ENCODE results near the gene ITPRIP. TPM values are rescaled to one million over a fixed set of nuclear protein-coding genes. Genes with fewer than 3 reads are reported as not detected.

Gene ITPRIP
- total and polyA plus RNA-seq, 4 donors, result 3.5 to 7.9 (median 6.0) TPM

- H3K4me1 ChIP-seq (ENCODE audit: control insufficient read depth in 4 of 4, insufficient read depth in 4 of 4, low read length in 3 of 4), result peaks cover 1 to 12% (median 7%) of the 10 kb centered on the region in 4 donors
Measured at GRCh38 chr10:104307576-104308438, 30.5 kb downstream of the ITPRIP start.

GRCh38 chr10:104306897-104307296 is 31.4 kb downstream of the ITPRIP start:
- TF ChIP-seq NR2F2 (IDR thresholded peaks at IDR 0.05), result peak; percentile 21
- TF ChIP-seq HNF4G (IDR thresholded peaks at IDR 0.05), result no peak
- TF ChIP-seq EGR1 (IDR thresholded peaks at IDR 0.05; ENCODE audit: low read depth in 2 of 2), result no peak
- H3K9me3 ChIP-seq (ENCODE audit: control insufficient read depth in 4 of 4, low read length in 3 of 4), result no peaks in the 10 kb centered on the region
- no peak overlapping the region for H3K9ac ChIP-seq (ENCODE audit: low read depth in 1 of 2, low read length in 2 of 2)
- no peak overlapping the region for H3K27ac ChIP-seq (ENCODE audit: low read depth in 1 of 2, low read length in 2 of 2)
- no peaks in the 10 kb centered on the region for H3K27me3 ChIP-seq (ENCODE audit: control insufficient read depth in 4 of 4, insufficient read depth in 4 of 4, low read length in 3 of 4)
- WGBS, result 77% methylated on average over 3 of the region's 3 CpGs
- DNase-seq (ENCODE audit: low spot score), result no peak
- no peaks in the 10 kb centered on the region for H3K36me3 ChIP-seq (ENCODE audit: control insufficient read depth in 4 of 4, insufficient read depth in 3 of 4, low read depth in 1 of 4, low read length in 3 of 4)
- H3K4me1 ChIP-seq (ENCODE audit: control insufficient read depth in 4 of 4, insufficient read depth in 4 of 4, low read length in 3 of 4), result peaks cover 1 to 12% (median 7%) of the 10 kb centered on the region in 4 donors
- no peak overlapping the region for H3K4me3 ChIP-seq (ENCODE audit: low read depth in 1 of 3, low read length in 3 of 3)

More at GRCh38 chr10:104307576-104308438, 30.5 kb downstream of the ITPRIP start:
- Histone ChIP-seq H3K9me3 (ENCODE audit: control insufficient read depth in 4 of 4, low read length in 3 of 4) (no peaks in the 10 kb centered on the region), H3K27ac (ENCODE audit: low read depth in 1 of 2, low read length in 2 of 2) (no peak overlapping the region), H3K36me3 (ENCODE audit: control insufficient read depth in 4 of 4, insufficient read depth in 3 of 4, low read depth in 1 of 4, low read length in 3 of 4) (peaks cover 0 to under 1% (median 0%) of the 10 kb centered on the region in 4 donors), H3K4me3 (ENCODE audit: low read depth in 1 of 3, low read length in 3 of 3) (no peak overlapping the region), H3K27me3 (ENCODE audit: control insufficient read depth in 4 of 4, insufficient read depth in 4 of 4, low read length in 3 of 4) (no peaks in the 10 kb centered on the region), H3K9ac (ENCODE audit: low read depth in 1 of 2, low read length in 2 of 2) (no peak overlapping the region)
- 87% methylated on average over 10 of the region's 10 CpGs for WGBS
- TF ChIP-seq ZBTB33 (IDR thresholded peaks at IDR 0.05) (no peak), EGR1 (IDR thresholded peaks at IDR 0.05; ENCODE audit: low read depth in 2 of 2) (no peak), ATF3 (IDR thresholded peaks at IDR 0.05) (no peak)
- no peak for DNase-seq (ENCODE audit: low spot score)

GRCh38 chr10:104304927-104305326 is 33.3 kb downstream of the ITPRIP start:
- Histone ChIP-seq H3K4me1 (ENCODE audit: control insufficient read depth in 4 of 4, insufficient read depth in 4 of 4, low read length in 3 of 4) (peaks cover 0 to 12% (median 5%) of the 10 kb centered on the region in 4 donors), H3K9me3 (ENCODE audit: control insufficient read depth in 4 of 4, low read length in 3 of 4) (no peaks in the 10 kb centered on the region), H3K36me3 (ENCODE audit: control insufficient read depth in 4 of 4, insufficient read depth in 3 of 4, low read depth in 1 of 4, low read length in 3 of 4) (no peaks in the 10 kb centered on the region), H3K27ac (ENCODE audit: low read depth in 1 of 2, low read length in 2 of 2) (no peak overlapping the region), H3K9ac (ENCODE audit: low read depth in 1 of 2, low read length in 2 of 2) (no peak overlapping the region), H3K4me3 (ENCODE audit: low read depth in 1 of 3, low read length in 3 of 3) (no peak overlapping the region), H3K27me3 (ENCODE audit: control insufficient read depth in 4 of 4, insufficient read depth in 4 of 4, low read length in 3 of 4) (no peaks in the 10 kb centered on the region)
- no peak for DNase-seq (ENCODE audit: low spot score)
- 71% methylated on average over 8 of the region's 8 CpGs for WGBS
- TF ChIP-seq YY1 (IDR thresholded peaks at IDR 0.05) (no peak), NR2F2 (IDR thresholded peaks at IDR 0.05) (peak; percentile 14), RXRA (IDR thresholded peaks at IDR 0.05) (peak in 1 of 2 donors; percentile 7), FOXA2 (IDR thresholded peaks at IDR 0.05) (no peak), SP1 (IDR thresholded peaks at IDR 0.05) (peak; percentile 35), ZBTB33 (IDR thresholded peaks at IDR 0.05) (no peak)
